PC-9 (cell line): ENCODE measurements around the gene LY6G5B. TPM values are rescaled to one million over a fixed set of nuclear protein-coding genes. Genes with fewer than 3 reads are reported as not detected.

ENCODE experiments used
- BruUV-seq: library from RNA; stranded (reverse); fragments of 400-500 nt; replicated peaks from 2 replicates; lab custom pipeline; 2021; lab: Mats Ljungman, UMichigan
- CTCF ChIA-PET: fragments of 300-600 bp; sonication (Branson Sonifier 250); formaldehyde crosslinking; loops from one replicate; lab custom pipeline; 2022; ENCODE audit warnings: antibody characterized with exemption; lab: Charles Lee
- POLR2A ChIA-PET: fragments of 300-600 bp; sonication (Branson Sonifier 250); formaldehyde crosslinking; loops from one replicate; lab custom pipeline; 2022; ENCODE audit warnings: antibody characterized with exemption; ENCODE audit not compliant: unreplicated experiment; lab: Charles Lee
- DNase-seq, 2 experiments: peaks; one replicate each; pipeline versions ENCODE4 v3.0.0 to v3.0.0-alpha.2; 2015 to 2022; ENCODE audit warnings: mixed read lengths in 1 of 2
- H2AFZ ChIP-seq: fragments of 200-600 bp; sonication (generic); 2 replicates; pipeline ENCODE4 v1.8.1; 2017; ENCODE audit warnings: antibody characterized with exemption
- H3F3A ChIP-seq: fragments of 200-600 bp; sonication (generic); 2 replicates; pipeline ENCODE4 v1.8.1; 2017; ENCODE audit warnings: antibody characterized with exemption, mild to moderate bottlenecking, low read depth; ENCODE audit not compliant: insufficient read depth
- H3K27ac ChIP-seq: fragments of 200-600 bp; sonication (generic); 2 replicates; pipeline ENCODE4 v1.6.1; 2016; ENCODE audit warnings: mixed run types
- H3K27me3 ChIP-seq: fragments of 200-600 bp; sonication (generic); 2 replicates; pipeline ENCODE4 v1.6.1; 2016; ENCODE audit warnings: low read depth, mixed run types; ENCODE audit not compliant: insufficient read depth
- H3K36me3 ChIP-seq: fragments of 200-600 bp; sonication (generic); 2 replicates; pipeline ENCODE4 v1.6.1; 2016; ENCODE audit warnings: low read depth, mixed run types
- H3K4me1 ChIP-seq: fragments of 200-600 bp; sonication (generic); replicated peaks from 2 replicates; pipeline ENCODE4 v1.6.1; 2016; ENCODE audit warnings: mixed run types; ENCODE audit not compliant: insufficient read depth
- H3K4me2 ChIP-seq: fragments of 200-600 bp; sonication (generic); 2 replicates; pipeline ENCODE4 v1.6.1; 2017; ENCODE audit warnings: mixed run types
- H3K4me3 ChIP-seq: fragments of 200-600 bp; sonication (generic); 2 replicates; pipeline ENCODE4 v1.6.1; 2016; ENCODE audit warnings: mixed run types
- H3K79me2 ChIP-seq: fragments of 200-600 bp; sonication (generic); 2 replicates; pipeline ENCODE4 v1.6.1; 2017; ENCODE audit warnings: low read depth, mixed run types
- H3K9me2 ChIP-seq: fragments of 200-600 bp; sonication (generic); 2 replicates; pipeline ENCODE4 v1.8.1; 2017; ENCODE audit warnings: mild to moderate bottlenecking; ENCODE audit not compliant: insufficient read depth
- H3K9me3 ChIP-seq: fragments of 200-600 bp; sonication (generic); 2 replicates; pipeline ENCODE4 v1.8.1; 2016; ENCODE audit warnings: low read depth; ENCODE audit not compliant: insufficient read depth
- H4K20me1 ChIP-seq: fragments of 200-600 bp; sonication (generic); 2 replicates; pipeline ENCODE4 v1.8.1; 2017; ENCODE audit not compliant: insufficient read depth
- CTCF ChIP-seq: fragments of 200-600 bp; sonication (generic); conservative IDR thresholded peaks from 2 replicates; pipeline ENCODE4 v1.6.1; 2017; ENCODE audit warnings: mixed run types, antibody characterized with exemption, mild to moderate bottlenecking, moderate library complexity
- EZH2 ChIP-seq: fragments of 200-600 bp; sonication (generic); IDR thresholded peaks from 2 replicates; pipeline ENCODE4 v1.8.0; 2017; ENCODE audit warnings: antibody characterized with exemption, low read depth
- intact Hi-C: fragments of 100-400 bp; cut with micrococcal nuclease; formaldehyde crosslinking; loops from one replicate; pipeline ENCODE4 v1.10.0; 2022; ENCODE audit not compliant: unreplicated experiment
- total RNA-seq: library from RNA; stranded (reverse); gene quantifications from 2 replicates; pipeline ENCODE4 v1.2.3, GENCODE V29; 2021

The LY6G5B gene
- total RNA-seq, 1 experiment from 2014 or later, result 24.0 TPM

GRCh38 chr6:31621320-31621939 is 48.3 kb upstream of the LY6G5B start:
- peak overlapping the region; percentile 78 for H2AFZ ChIP-seq
- H3K9me2 ChIP-seq, result no peaks in the 10 kb centered on the region
- H3K79me2 ChIP-seq, result peaks cover 51% of the 10 kb centered on the region
- peaks cover 3% of the 10 kb centered on the region; the same call in 1 of the 2 replicates for H4K20me1 ChIP-seq
- H3K36me3 ChIP-seq, result peaks cover 43% of the 10 kb centered on the region
- POLR2A ChIA-PET, result interaction anchor here (0.6 to 0.9 kb wide), 4 partner anchors 14 to 124 kb away, joined by 3 to 16 read pairs (median 4); partner anchors contain the start of gene MICB
- H3K27ac ChIP-seq, result peak overlapping the region; percentile 79
- no peaks in the 10 kb centered on the region for H3K27me3 ChIP-seq
- peak overlapping the region; percentile 87 for H3K4me2 ChIP-seq
- no peak for DNase-seq
- CTCF ChIA-PET, result interaction anchor here (0.6 kb wide), 1 partner anchor 37 kb away, joined by 3 read pairs; no protein-coding TSS in a partner anchor
- BruUV-seq, result TSS peak; percentile 51
- no peaks in the 10 kb centered on the region for H3K9me3 ChIP-seq
- TF ChIP-seq EZH2 (no peak), CTCF (no peak)
- peaks cover 20% of the 10 kb centered on the region for H3K4me1 ChIP-seq
- H3F3A ChIP-seq, result peaks cover 30% of the 10 kb centered on the region
- intact Hi-C loops, result loop anchor here (2.0 kb wide), 1 partner anchor 17 kb away; no protein-coding TSS in a partner anchor
- H3K4me3 ChIP-seq, result peak overlapping the region; percentile 87

GRCh38 chr6:31621991-31622390 is 47.8 kb upstream of the LY6G5B start:
- Histone ChIP-seq H3K27me3 (no peaks in the 10 kb centered on the region), H3K36me3 (peaks cover 49% of the 10 kb centered on the region), H3K79me2 (peaks cover 51% of the 10 kb centered on the region), H4K20me1 (peaks cover 3% of the 10 kb centered on the region; the same call in 1 of the 2 replicates), H3K4me1 (peaks cover 20% of the 10 kb centered on the region), H3K27ac (peak overlapping the region; percentile 79; the same call in 1 of the 2 replicates), H3K9me3 (no peaks in the 10 kb centered on the region), H3F3A (peaks cover 36% of the 10 kb centered on the region), H3K4me3 (peak overlapping the region; percentile 87), H3K9me2 (no peaks in the 10 kb centered on the region), H3K4me2 (peak overlapping the region; percentile 87), H2AFZ (no peak overlapping the region)
- no TSS peak for BruUV-seq
- CTCF ChIA-PET, result interaction anchor here (0.6 kb wide), 1 partner anchor 37 kb away, joined by 3 read pairs; no protein-coding TSS in a partner anchor
- POLR2A ChIA-PET, result interaction anchor here (0.7 kb wide), 1 partner anchor 124 kb away, joined by 4 read pairs; the partner anchor contains the start of gene MICB
- no peak for DNase-seq
- TF ChIP-seq EZH2, result no peak
- TF ChIP-seq CTCF, result no peak
- intact Hi-C loops, result loop anchor here (2.0 kb wide), 1 partner anchor 17 kb away; no protein-coding TSS in a partner anchor

DNA sequence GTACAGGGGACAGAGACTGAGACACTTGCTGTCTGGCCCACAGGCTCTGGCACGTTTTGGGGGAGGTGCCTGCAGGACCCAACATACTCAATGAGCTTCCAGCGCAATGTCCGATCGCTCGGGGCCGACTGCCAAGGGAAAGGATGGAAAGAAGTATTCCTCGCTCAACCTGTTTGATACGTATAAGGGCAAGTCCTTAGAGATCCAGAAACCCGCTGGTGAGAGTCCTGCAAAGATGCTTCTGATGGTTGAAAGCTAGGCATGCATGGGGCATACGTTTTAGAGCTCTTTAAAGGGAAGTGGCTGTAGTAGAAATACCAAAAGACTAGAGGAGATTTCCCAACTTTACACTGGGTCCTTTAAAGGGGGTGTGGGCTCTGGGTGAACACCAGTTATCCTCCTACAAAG is 47.1 kb upstream of the LY6G5B start:
- Histone ChIP-seq H3K36me3 (peaks cover 50% of the 10 kb centered on the region), H2AFZ (no peak overlapping the region), H3K27ac (no peak overlapping the region), H3K79me2 (peaks cover 51% of the 10 kb centered on the region), H3F3A (peaks cover 37% of the 10 kb centered on the region), H3K9me3 (no peaks in the 10 kb centered on the region), H3K4me3 (peak overlapping the region; percentile 87; the same call in 1 of the 2 replicates), H3K4me2 (peak overlapping the region; percentile 87), H4K20me1 (peaks cover 3% of the 10 kb centered on the region; the same call in 1 of the 2 replicates), H3K4me1 (peaks cover 20% of the 10 kb centered on the region), H3K9me2 (no peaks in the 10 kb centered on the region), H3K27me3 (no peaks in the 10 kb centered on the region)
- POLR2A ChIA-PET, result interaction anchor here (0.6 to 0.7 kb wide), 3 partner anchors 30 to 540 kb away, joined by 3 to 8 read pairs (median 6); partner anchors contain the start of gene APOM
- intact Hi-C loops, result no loop called here
- no TSS peak for BruUV-seq
- CTCF ChIA-PET, result interaction anchor here (0.5 kb wide), 1 partner anchor 21 kb away, joined by 5 read pairs; no protein-coding TSS in a partner anchor
- no peak for DNase-seq
- no peak for TF ChIP-seq EZH2
- TF ChIP-seq CTCF, result no peak
